Measurements from ENCODE around the gene MATN1.
"Not testable (repeated sequence)": the region's sequence is repeated elsewhere in the genome, so short reads cannot be mapped to it uniquely, and the experiment has no call there.

MATN1 gene

DNA sequence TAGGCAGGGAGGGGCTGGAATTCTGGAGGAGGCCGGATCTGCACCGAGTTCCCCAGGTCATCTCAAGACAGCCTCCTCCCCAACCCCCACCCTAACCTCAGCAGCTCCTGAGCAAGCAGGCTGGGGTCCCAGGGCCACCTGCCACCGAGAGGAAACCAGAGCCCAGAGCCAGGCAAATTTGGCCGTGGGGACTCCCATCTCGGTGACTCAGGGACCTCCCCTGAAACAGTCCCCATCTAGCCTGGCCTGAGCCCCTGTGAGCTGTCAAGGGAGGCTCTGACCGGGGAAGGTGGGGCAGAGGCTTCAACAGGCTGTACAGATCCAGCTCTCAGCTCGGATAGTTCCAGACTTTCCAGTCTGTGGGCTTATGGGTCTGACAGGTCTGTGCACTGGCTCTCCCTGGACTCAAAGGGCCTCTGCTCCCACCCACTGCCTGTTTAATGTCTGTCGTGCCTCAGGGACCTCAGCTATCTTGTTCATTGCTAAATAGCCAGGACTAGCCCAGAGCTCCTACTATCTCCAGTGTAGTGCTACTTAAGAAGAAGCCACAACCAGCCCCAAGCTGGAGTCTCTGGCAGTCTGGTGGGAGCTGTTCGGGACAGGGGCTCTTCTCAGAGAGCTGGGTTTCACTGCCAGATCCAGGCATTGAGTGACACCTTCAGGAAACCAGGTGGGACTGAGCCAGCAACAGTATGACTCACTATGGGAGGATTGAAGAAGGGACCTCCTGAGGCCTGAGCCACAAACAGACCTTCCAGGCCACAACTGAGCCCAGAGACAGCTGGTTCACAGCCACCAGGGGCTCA is 25.6 kb downstream of the MATN1 start:
- no peak for DNase-seq (ENCODE audit: low read depth in 3 of 3)

DNA sequence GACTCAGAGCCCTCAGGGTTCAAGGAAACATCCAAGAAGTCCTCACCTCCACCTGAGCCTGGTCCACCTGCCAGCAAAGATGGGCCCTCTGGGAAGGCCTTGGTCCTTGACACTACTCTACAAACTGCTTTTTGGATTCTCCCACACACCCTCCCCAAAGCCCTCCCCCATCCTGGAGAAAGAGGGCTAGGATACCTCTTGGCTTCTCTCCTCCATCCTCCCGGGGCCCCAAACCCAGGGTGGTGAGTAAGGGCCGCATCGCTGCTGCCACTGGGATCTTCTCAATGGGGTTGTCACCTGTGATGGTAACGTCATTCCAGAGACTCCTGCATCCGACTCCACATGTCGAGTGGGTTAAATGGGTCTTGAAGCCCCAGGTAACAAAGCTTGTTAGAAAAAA is 26.6 kb downstream of the MATN1 start:
- no peak for DNase-seq (ENCODE audit: low read depth in 3 of 3)

DNA sequence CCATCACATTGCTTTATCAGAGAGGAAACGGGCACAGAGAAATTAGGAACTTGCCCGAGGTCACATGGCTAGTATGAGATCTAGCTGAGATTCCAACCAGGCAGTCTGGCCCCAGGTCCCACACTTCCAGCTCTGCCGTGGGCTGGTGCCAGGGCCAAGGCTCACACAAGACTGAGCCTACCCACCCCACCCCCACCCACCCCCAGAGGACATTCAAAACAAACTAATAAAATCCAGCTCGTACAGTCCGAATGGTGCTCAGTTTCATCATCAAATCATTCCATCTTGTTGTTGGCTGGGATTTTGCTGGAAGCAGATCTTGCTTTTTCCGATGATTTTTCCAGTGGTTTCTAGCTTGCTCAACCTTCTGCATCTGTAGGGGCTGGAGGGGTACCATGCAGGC is 27.9 kb downstream of the MATN1 start:
- no peak for DNase-seq (ENCODE audit: low read depth in 3 of 3)

DNA sequence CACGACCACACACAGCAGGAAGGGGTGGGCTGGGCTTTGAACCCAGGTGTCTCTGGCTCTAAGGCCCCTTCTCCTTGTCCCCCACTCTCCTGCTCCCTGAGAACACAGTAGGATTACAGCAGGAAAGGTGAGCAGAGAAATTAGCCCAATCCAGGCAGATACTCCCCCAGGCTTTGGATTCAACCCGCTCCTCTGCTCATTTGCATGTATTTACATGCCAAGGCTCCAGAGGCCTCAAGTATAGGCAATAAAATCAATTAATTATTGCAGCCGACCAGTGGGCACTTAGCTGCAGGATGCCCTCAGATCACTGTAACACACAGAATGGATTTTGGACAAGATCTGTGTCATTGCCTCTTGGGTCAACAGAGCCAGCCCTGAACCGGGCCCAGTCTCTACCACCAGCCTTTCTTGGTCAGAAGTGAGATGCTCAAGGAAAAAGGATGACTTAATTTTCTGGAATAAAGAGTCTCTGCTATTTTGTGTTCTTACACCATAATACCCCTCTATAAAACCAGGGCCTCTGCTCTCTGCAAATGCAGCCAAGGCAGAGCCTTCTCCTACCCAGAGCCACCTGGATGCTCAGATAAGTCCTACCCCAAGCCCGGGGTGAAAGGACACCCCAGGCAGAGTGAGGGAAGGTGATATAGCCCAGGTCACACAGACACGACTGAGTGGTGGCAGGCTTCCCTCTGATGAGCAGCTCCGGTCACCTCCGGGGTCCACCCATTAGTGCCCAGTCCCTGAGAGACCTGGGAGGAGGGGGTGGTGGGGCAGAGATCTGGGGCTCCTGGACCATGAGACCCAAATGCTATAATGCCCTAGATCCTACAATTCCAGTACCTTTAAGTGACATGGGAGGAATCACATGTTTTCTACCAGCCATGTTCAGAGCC is 28.9 kb downstream of the MATN1 start:
- no peak for DNase-seq (ENCODE audit: low read depth in 3 of 3)

DNA sequence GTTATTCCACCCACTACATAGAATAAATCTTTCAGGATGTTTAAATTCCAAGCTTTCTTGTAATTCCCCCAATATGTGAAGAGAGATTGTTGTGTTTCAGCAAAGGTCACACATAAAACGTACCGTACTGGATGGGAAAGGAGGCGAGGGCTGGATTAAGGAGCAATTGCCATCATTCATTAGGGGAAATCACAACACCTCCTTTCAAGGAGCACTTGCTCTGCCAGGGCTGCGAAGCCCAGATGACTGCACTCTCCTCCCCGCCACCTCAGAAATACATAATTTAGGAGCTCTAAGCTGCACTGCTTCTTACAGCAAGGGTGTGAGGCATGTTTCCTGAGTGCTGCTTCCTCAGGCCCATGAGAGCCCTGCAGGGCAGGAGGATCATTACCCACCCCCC is 29.6 kb downstream of the MATN1 start:
- no peak for DNase-seq (ENCODE audit: low read depth in 3 of 3)

DNA sequence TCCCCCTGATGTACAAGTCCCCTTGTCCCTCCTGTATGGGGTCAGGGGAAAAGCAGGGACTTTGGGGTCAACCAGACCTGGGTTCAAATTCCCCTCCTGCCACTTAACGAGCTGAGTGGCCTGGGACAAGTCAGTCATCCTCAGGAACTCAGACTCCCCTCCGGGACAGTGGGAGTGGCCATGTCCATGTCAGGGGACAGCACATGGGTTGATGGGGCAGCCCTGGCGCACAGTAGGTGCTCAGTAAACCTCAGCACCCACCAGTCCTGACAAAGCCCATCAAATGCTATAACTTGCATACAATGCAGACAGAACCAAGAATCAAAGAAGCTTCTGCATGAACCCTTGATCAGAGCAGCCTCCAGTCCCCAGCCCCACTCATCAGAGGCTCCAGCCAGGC is 30.0 kb downstream of the MATN1 start:
- no peak for DNase-seq (ENCODE audit: low read depth in 3 of 3)

DNA sequence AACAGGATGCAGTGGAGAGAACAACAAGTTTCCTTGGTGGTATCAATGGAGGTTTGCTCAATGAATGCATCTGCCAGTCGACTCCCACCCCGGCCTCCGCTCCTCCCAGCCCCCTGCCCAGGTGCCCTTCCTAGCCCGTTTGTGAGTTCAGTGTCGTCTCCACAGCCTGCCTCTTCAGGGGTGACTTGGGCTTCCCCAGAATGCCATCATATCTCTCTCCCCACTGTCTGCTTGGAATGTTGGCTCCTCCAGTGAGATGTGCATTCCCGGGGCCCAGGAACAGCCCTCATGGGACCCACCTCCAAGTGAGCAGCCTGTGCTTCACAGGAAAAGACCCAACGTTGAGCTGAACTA is 30.5 kb downstream of the MATN1 start:
- no peak for DNase-seq (ENCODE audit: low read depth in 3 of 3)

DNA sequence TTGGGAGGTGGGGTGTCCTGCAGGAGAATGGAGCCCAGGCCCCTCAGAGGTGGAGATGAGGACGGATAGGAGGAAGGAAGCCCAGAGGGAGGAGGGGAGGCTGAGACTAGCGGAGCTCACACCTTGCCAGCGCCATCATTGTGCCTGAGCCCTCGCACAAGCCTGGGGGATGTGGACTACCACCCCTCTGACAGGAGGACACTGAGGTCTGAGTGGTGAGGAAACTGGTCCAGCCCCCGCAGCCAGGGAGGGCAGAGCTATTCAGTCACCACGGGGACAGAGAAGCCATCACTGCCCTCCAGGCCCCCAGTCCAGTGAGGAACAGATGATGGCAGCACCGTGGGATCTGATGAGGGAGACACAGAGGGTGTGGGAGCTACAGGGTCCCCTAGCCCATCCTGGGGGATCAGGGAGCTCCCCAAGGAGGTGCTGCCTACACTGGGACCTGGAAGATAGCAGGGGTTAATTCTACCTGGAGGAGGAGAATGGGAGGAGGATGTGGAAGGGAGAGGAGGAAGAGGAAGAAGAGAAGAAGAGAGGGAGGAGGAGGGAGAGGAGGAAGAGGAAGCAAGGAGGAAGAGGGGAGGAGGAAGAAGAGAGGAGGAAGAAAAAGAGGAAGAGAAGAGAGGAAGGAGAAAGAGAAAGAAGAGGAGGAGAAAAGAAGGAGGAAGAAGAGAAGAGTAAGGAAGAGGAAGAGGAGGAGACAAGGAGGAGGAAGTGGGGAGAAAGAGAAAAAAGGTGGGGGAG is 31.0 kb downstream of the MATN1 start:
- no peak for DNase-seq (ENCODE audit: low read depth in 3 of 3)

DNA sequence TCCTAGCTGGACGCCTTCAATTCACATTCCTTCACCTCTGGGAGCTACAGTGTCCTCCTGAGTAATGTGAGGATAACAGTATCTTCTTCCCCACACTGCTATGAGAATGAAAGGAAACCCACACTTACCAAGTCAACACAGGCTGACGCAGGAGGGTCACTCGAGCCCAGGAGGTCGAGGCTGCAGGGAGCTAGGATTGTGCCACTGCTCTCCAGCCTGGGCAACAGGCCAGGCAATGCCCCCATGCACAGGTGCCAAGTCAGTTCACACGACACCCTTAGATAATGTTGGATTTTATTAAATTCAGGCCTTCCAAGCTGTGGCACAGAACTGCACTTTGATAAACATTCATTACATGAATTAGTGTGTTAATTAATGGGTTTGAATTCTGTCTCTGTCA is 31.9 kb downstream of the MATN1 start:
- DNase-seq (ENCODE audit: low read depth in 3 of 3) = no peak

DNA sequence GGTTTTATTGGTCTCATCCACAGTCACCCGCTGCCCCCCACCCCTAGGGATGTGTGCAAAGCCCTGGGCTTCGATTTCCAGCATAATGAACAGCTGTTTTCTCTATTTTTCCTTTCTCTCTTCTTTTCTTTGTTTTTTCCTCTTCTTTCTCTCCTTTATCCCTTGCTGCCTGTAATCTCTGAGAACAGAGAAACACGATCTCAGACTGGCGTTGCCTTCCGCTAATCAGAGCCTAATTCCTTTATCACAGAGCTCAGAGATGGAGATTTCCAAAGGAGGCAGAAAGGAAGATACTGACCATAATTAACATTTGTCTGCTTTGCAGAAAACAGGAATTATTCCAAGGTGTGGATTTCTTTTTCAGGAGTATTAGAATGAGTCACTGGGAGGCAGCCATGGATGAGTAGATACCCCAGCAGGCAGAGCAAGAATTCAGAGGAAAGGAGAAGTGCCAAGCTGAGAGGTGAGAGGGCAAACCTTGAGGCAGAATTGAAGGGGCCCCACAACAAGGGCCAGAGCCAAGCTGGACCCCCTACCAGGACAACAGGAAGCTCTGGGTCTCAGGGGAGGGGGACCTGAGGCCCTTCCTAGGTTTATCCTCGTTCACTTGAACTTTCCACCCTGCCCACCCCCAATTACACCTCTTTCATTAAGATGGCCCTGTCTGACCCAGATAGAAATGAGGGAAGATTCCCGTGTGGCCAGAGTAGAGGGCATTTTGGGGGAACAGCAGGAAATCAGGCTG is 33.3 kb downstream of the MATN1 start:
- no peak for DNase-seq (ENCODE audit: low read depth in 3 of 3)

DNA sequence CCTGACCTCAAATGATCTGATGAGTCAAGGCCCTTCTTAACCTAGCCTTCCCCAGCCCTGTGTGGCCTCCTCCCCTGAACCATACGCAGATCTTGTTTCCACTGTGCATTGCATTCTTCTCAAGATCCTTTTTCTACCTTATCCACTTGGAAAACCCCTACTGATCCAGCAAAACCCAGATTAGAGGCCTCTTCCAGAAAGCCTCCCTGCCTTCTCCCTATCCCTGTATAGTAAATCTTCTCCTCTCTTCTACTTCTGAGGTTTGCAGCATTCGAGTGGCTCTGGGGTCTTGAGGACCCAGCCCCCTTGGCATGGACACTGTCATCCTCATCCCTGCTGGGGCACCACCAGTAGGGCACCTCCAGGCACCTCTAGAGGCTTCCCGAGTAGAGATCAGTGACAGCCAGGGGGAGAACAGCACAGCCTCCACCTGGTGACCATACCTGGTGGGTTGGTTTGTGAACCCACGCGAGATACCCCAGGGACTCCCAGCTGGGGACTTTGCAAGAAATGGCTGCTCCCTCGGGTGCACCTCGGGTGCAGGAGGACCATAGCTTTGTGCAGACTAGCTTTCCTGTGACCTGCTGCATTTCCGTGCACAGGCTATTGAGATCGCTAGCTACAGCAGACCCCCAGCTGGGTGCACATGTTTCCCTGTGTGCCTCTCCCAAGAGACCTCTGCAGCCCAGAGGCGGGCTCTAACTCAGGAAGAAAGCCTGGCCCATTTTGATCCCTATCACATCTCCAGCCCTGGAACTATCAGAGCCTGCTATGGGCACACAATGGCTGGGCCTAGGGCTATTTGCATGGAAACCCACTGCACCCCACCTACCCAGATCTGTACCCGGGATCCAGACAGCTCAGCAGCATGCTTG is 34.2 kb downstream of the MATN1 start:
- DNase-seq (ENCODE audit: low read depth in 3 of 3) = no peak

DNA sequence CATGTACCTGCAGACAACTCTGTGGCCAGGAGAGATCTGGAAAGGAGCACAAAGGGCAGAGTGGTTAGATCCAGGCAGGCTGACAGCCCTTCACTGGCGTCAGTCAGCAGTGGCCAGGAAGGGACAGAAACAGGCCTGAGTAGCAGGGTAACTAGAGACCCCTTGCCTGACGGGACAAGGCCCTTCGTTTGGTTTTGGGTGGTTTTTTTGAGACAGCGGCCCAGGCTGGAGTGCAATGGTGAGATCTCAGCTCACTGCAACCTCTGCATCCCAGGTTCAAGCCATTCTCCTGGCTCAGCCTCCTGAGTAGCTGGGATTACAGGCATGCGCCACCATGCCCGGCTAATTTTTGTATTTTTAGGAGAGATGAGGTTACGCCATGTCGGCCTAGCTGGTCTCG is 34.9 kb downstream of the MATN1 start:
- not testable (repeated sequence) for DNase-seq (ENCODE audit: low read depth in 3 of 3)

DNA sequence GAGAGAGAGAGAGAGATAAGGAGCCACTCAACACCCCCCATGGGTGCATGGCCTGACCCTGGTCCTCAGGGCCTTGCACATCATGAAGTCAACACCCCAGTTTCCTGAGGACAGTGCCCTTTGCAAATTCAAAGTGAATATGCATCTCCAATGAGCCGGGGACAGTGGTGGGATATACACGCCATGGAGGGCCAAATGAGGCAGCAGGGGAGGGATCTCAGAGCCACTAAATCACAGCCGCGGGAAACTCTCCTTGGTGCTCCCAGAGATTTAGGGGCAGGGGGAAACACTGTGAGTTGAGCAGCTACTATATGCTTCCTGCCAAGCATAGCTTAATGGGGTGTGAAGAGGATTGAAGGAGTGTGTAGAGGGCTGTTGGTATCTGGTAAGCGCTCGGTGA is 35.5 kb downstream of the MATN1 start:
- DNase-seq (ENCODE audit: low read depth in 3 of 3) = no peak

DNA sequence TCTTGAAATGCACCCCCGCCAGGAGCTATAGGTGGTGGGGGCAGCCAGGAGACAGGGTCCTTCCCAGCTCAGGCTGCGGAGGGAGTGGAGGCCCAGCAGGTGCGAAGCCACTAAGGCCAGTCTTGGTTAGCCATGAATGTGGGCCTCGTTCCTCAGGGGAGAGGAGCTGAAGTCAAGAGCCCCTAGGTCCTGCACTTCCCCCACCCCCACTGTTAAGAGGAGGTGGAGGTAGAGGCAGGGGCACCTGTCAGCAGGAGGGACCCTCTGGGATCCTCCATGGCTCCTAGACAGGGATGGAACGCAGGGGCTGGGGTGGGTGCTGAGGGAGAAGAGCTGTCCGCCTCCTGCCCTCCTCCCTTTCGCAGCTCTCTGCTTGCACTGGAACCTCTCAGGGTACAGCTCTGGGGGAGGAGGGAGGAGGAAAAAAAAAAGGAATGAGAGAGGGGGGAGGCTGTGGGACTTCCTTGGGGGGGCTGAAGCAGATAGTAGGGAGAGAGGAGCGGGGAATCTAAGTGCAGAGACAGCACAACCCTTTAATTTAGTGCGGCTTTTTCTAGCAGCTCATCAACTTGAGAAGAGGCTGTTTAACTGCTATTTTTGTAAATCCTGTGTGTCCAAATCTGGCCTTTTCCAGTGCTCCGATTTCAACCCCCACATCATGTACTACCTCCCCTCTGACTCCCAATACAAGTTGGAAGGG is 37.0 kb downstream of the MATN1 start:
- no peak for DNase-seq (ENCODE audit: low read depth in 3 of 3)

DNA sequence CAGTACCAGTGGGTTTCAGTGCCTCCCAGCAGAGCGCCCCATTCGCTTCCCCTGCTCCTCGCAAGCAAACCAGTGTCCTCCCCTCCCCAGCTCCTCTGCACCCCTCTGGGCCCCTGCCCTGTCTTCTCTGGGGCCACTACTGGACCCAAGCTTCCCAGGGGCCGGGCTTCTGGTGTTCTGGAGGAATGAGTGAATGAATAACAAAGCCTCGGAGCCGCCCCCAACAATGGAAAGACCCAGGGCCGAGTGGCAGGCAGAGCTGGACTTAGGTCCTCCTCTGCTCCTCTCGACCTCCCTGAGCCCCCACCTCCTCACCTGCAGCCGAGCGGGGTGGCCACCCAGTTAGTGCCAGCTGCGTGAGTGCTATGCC is 37.6 kb downstream of the MATN1 start:
- no peak for DNase-seq (ENCODE audit: low read depth in 3 of 3)

DNA sequence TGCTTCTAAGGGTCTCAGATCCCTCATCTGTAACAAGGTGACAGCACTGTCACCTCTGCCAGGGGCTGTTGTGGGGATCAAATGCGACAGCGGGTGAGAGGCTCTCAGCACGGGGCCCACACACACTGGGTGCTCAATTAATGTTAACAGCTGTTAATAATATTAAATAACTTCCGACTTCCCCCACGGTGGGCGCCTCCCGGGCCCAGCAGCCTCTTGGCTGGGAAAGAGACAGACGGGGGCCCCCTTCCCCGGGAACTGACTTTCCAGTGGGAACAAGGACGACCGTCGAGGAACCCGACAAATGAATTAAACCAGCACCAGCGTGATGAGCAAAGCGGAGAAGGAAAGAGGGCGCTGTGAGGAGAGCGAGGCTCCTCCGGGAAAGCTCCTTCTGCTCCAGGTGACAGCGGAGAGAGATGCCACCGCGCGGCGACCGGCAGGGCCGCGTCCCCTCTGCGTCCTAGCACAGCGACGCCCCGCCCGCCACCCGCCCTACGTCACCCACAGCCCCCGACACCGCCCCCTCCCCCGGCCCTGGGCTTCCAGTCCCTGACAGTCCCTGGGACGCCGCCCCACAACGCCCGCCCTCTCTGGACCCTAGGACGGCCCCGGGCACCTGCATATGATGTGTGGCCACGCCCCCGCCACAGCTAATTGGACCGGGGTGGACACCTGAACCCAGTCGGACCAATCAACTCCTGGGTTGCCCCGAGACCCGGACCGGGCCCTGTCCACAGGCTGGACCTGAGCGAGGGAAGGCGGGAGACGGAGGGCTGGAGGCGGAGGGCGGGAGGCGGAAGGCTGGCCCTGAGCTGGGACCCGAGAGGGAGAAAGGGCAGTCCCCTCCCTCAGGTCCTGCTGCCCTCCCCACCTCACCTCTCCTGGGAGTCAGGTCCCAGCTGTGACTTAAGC is 38.2 kb downstream of the MATN1 start:
- DNase-seq (ENCODE audit: low read depth in 3 of 3) = peak in 1 of 3 experiments; percentile 15

DNA sequence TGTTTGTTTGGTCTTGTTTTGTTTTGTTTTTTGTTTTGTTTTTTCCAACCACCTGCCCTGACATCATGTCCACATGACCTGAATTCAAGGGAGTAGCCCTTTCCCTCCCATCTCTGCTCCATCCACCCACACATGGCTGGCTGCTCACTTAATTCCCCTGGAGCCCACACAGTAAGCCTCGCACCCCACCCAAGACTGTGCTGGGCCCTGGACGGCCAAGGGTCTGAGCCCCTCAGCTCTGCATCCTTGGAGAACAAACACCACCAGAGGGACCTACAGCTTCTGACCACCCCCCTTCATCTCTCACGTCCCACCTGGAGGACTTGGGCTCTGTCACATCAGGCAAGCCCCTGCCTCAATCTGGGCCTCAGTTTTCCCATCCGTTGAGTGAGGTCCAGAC is 39.1 kb downstream of the MATN1 start:
- DNase-seq (ENCODE audit: low read depth in 3 of 3) = no peak

DNA sequence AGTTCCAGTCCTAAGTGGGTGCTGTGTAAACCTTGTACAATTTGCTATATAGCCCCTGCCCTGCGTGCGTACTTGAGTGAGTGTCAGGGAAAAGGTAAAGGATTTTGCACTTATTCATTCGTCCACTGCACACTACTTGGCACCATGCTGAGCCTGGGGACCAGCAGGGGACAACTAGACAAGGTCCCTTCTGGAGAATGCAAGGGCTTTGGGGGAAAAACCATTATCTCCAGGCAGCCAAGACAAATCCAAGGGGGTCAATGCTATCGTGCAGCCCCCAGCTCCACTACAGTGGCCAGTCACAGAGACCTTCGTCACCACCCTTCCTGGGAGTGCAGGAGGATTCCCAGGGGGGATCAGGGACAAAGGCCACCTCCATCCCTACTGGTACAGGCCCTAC is 39.7 kb downstream of the MATN1 start:
- no peak for DNase-seq (ENCODE audit: low read depth in 3 of 3)

Measured in stimulated activated CD4-positive, alpha-beta T cell treated with anti-CD3 and anti-CD28 coated beads, TNF-alpha, amount 100 ng/mL, for 24 hours (primary cell).